ENCODE results near the gene RFX2.
"Not testable (repeated sequence)": the region's sequence is repeated elsewhere in the genome, so short reads cannot be mapped to it uniquely, and the experiment has no call there.

RFX2 gene

GRCh38 chr19:6073233-6073632, 37.1 kb downstream of the RFX2 start:
- not testable (repeated sequence) for H3K4me3 ChIP-seq (ENCODE audit: low read depth in 1 of 2, low read length in 2 of 2); H3K9me3 ChIP-seq (ENCODE audit: low read length); H3K27me3 ChIP-seq (ENCODE audit: control insufficient read depth in 1 of 2, insufficient read depth in 2 of 2, low read length in 2 of 2); H3K36me3 ChIP-seq (ENCODE audit: insufficient read depth, low read length); H3K9ac ChIP-seq (ENCODE audit: low read length)
- Histone ChIP-seq H3K27ac (ENCODE audit: low read depth, low read length) (peak overlapping the region; percentile 84), H3K4me1 (ENCODE audit: insufficient read depth, low read length) (peaks cover 79% of the 10 kb centered on the region)

GRCh38 chr19:6071875-6072274, 38.4 kb downstream of the RFX2 start:
- H3K9me3 ChIP-seq (ENCODE audit: low read length) = no peaks in the 10 kb centered on the region
- H3K27me3 ChIP-seq (ENCODE audit: control insufficient read depth in 1 of 2, insufficient read depth in 2 of 2, low read length in 2 of 2) = no peaks in the 10 kb centered on the region
- H3K9ac ChIP-seq (ENCODE audit: low read length) = peak overlapping the region; percentile 2
- no peak overlapping the region for H3K4me3 ChIP-seq (ENCODE audit: low read depth in 1 of 2, low read length in 2 of 2)
- H3K36me3 ChIP-seq (ENCODE audit: insufficient read depth, low read length) = peaks cover 7% of the 10 kb centered on the region
- H3K27ac ChIP-seq (ENCODE audit: low read depth, low read length) = peak overlapping the region; percentile 84
- H3K4me1 ChIP-seq (ENCODE audit: insufficient read depth, low read length) = peaks cover 85% of the 10 kb centered on the region

GRCh38 chr19:6070720-6071485, 39.4 kb downstream of the RFX2 start:
- H3K9me3 ChIP-seq (ENCODE audit: low read length) = no peaks in the 10 kb centered on the region
- peak overlapping the region; percentile 84 for H3K27ac ChIP-seq (ENCODE audit: low read depth, low read length)
- peaks cover 7% of the 10 kb centered on the region for H3K36me3 ChIP-seq (ENCODE audit: insufficient read depth, low read length)
- H3K9ac ChIP-seq (ENCODE audit: low read length) = no peak overlapping the region
- H3K4me3 ChIP-seq (ENCODE audit: low read depth in 1 of 2, low read length in 2 of 2) = no peak overlapping the region
- peaks cover 86% of the 10 kb centered on the region for H3K4me1 ChIP-seq (ENCODE audit: insufficient read depth, low read length)
- no peaks in the 10 kb centered on the region for H3K27me3 ChIP-seq (ENCODE audit: control insufficient read depth in 1 of 2, insufficient read depth in 2 of 2, low read length in 2 of 2)

GRCh38 chr19:6070207-6070681, 40.1 kb downstream of the RFX2 start:
- Histone ChIP-seq H3K4me3 (ENCODE audit: low read depth in 1 of 2, low read length in 2 of 2) (no peak overlapping the region), H3K27ac (ENCODE audit: low read depth, low read length) (peak overlapping the region; percentile 84), H3K36me3 (ENCODE audit: insufficient read depth, low read length) (peaks cover 3% of the 10 kb centered on the region)

GRCh38 chr19:6069268-6069791, 41.0 kb downstream of the RFX2 start:
- H3K36me3 ChIP-seq (ENCODE audit: insufficient read depth, low read length) = no peaks in the 10 kb centered on the region
- H3K9me3 ChIP-seq (ENCODE audit: low read length) = no peaks in the 10 kb centered on the region
- peak overlapping the region; percentile 90 for H3K27ac ChIP-seq (ENCODE audit: low read depth, low read length)
- no peaks in the 10 kb centered on the region for H3K27me3 ChIP-seq (ENCODE audit: control insufficient read depth in 1 of 2, insufficient read depth in 2 of 2, low read length in 2 of 2)
- peaks cover 84% of the 10 kb centered on the region for H3K4me1 ChIP-seq (ENCODE audit: insufficient read depth, low read length)
- H3K9ac ChIP-seq (ENCODE audit: low read length) = no peak overlapping the region
- no peak overlapping the region for H3K4me3 ChIP-seq (ENCODE audit: low read depth in 1 of 2, low read length in 2 of 2)

More at GRCh38 chr19:6070207-6070681, 40.1 kb downstream of the RFX2 start:
- Histone ChIP-seq H3K9ac (ENCODE audit: low read length) (no peak overlapping the region), H3K9me3 (ENCODE audit: low read length) (no peaks in the 10 kb centered on the region), H3K4me1 (ENCODE audit: insufficient read depth, low read length) (peaks cover 84% of the 10 kb centered on the region), H3K27me3 (ENCODE audit: control insufficient read depth in 1 of 2, insufficient read depth in 2 of 2, low read length in 2 of 2) (no peaks in the 10 kb centered on the region)

- Histone ChIP-seq H3K4me3 (ENCODE audit: low read depth in 1 of 2, low read length in 2 of 2) (no peak overlapping the region), H3K27ac (ENCODE audit: low read depth, low read length) (peak overlapping the region; percentile 90), H3K9me3 (ENCODE audit: low read length) (no peaks in the 10 kb centered on the region), H3K27me3 (ENCODE audit: control insufficient read depth in 1 of 2, insufficient read depth in 2 of 2, low read length in 2 of 2) (no peaks in the 10 kb centered on the region), H3K4me1 (ENCODE audit: insufficient read depth, low read length) (peaks cover 85% of the 10 kb centered on the region), H3K9ac (ENCODE audit: low read length) (no peak overlapping the region), H3K36me3 (ENCODE audit: insufficient read depth, low read length) (no peaks in the 10 kb centered on the region)
Measured at GRCh38 chr19:6068711-6069110, 41.6 kb downstream of the RFX2 start.

- peak overlapping the region in 1 of 2 donors; percentile 12 for H3K4me3 ChIP-seq (ENCODE audit: low read depth in 1 of 2, low read length in 2 of 2)
- peaks cover 91% of the 10 kb centered on the region for H3K4me1 ChIP-seq (ENCODE audit: insufficient read depth, low read length)
- H3K9me3 ChIP-seq (ENCODE audit: low read length) = no peaks in the 10 kb centered on the region
- peak overlapping the region; percentile 90 for H3K27ac ChIP-seq (ENCODE audit: low read depth, low read length)
- H3K9ac ChIP-seq (ENCODE audit: low read length) = peak overlapping the region; percentile 13
- H3K36me3 ChIP-seq (ENCODE audit: insufficient read depth, low read length) = no peaks in the 10 kb centered on the region
- H3K27me3 ChIP-seq (ENCODE audit: control insufficient read depth in 1 of 2, insufficient read depth in 2 of 2, low read length in 2 of 2) = no peaks in the 10 kb centered on the region
Measured at GRCh38 chr19:6067975-6068374, 42.3 kb downstream of the RFX2 start.

GRCh38 chr19:6066661-6067646, 43.3 kb downstream of the RFX2 start:
- H3K27me3 ChIP-seq (ENCODE audit: control insufficient read depth in 1 of 2, insufficient read depth in 2 of 2, low read length in 2 of 2) = no peaks in the 10 kb centered on the region
- peaks cover 92% of the 10 kb centered on the region for H3K4me1 ChIP-seq (ENCODE audit: insufficient read depth, low read length)
- H3K9ac ChIP-seq (ENCODE audit: low read length) = peak overlapping the region; percentile 25
- peak overlapping the region in 1 of 2 donors; percentile 41 for H3K4me3 ChIP-seq (ENCODE audit: low read depth in 1 of 2, low read length in 2 of 2)
- no peaks in the 10 kb centered on the region for H3K9me3 ChIP-seq (ENCODE audit: low read length)
- peak overlapping the region; percentile 90 for H3K27ac ChIP-seq (ENCODE audit: low read depth, low read length)
- H3K36me3 ChIP-seq (ENCODE audit: insufficient read depth, low read length) = no peaks in the 10 kb centered on the region

- Histone ChIP-seq H3K4me3 (ENCODE audit: low read depth in 1 of 2, low read length in 2 of 2) (peak overlapping the region in 1 of 2 donors; percentile 41), H3K9me3 (ENCODE audit: low read length) (no peaks in the 10 kb centered on the region), H3K27ac (ENCODE audit: low read depth, low read length) (peak overlapping the region; percentile 90), H3K27me3 (ENCODE audit: control insufficient read depth in 1 of 2, insufficient read depth in 2 of 2, low read length in 2 of 2) (no peaks in the 10 kb centered on the region), H3K36me3 (ENCODE audit: insufficient read depth, low read length) (no peaks in the 10 kb centered on the region), H3K4me1 (ENCODE audit: insufficient read depth, low read length) (peaks cover 93% of the 10 kb centered on the region), H3K9ac (ENCODE audit: low read length) (peak overlapping the region; percentile 25)
Measured at GRCh38 chr19:6065685-6066374, 44.5 kb downstream of the RFX2 start.

GRCh38 chr19:6064336-6065073, 45.8 kb downstream of the RFX2 start:
- H3K9ac ChIP-seq (ENCODE audit: low read length) = peak overlapping the region; percentile 20
- H3K9me3 ChIP-seq (ENCODE audit: low read length) = no peaks in the 10 kb centered on the region
- H3K27me3 ChIP-seq (ENCODE audit: control insufficient read depth in 1 of 2, insufficient read depth in 2 of 2, low read length in 2 of 2) = no peaks in the 10 kb centered on the region
- H3K27ac ChIP-seq (ENCODE audit: low read depth, low read length) = peak overlapping the region; percentile 90
- peaks cover 98% of the 10 kb centered on the region for H3K4me1 ChIP-seq (ENCODE audit: insufficient read depth, low read length)
- no peak overlapping the region for H3K4me3 ChIP-seq (ENCODE audit: low read depth in 1 of 2, low read length in 2 of 2)
- no peaks in the 10 kb centered on the region for H3K36me3 ChIP-seq (ENCODE audit: insufficient read depth, low read length)

Data from muscle layer of colon (tissue), 2 donors.